T follicular helper cell (primary cell): ENCODE data around the gene PRKAR2B.

Experiments used
- DNase-seq: peaks from one replicate; pipeline ENCODE4 v3.0.0-alpha.2; 2020; ENCODE audit warnings: low read depth
- total RNA-seq, 2 experiments: gene quantifications; one replicate each; lab custom pipeline; 2026; lab: John Stamatoyannopoulos, UW

The PRKAR2B gene
- 0.78 to 1.4 reads per million in 2 experiments for total RNA-seq

DNA sequence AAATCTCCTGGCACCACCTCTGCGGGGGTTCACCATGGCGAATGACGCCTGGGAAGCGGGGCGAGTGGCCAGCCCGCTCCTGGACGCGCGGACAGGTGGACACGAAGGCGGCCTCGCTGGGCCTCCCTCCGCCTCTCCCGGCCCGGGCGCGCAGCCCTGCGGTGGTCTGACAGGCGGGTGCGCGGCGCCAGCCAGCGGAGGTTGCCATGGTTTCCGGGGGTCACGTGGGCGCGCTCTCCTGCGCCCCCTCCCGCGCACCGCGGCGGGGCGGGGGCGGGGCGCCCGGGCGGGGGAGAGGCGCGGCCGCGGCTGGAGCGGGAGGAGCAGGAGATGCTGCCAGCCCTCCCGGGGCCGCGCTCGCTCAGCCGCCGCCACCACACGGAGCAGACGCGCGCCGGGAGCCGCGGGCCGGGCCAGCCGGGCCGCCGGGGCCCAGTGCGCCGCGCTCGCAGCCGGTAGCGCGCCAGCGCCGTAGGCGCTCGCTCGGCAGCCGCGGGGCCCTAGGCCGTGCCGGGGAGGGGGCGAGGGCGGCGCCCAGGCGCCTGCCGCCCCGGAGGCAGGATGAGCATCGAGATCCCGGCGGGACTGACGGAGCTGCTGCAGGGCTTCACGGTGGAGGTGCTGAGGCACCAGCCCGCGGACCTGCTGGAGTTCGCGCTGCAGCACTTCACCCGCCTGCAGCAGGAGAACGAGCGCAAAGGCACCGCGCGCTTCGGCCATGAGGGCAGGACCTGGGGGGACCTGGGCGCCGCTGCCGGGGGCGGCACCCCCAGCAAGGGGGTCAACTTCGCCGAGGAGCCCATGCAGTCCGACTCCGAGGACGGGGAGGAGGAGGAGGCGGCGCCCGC lies at the start of gene PRKAR2B:
Gene PRKAR2B, plus strand, starts transcription at position 359 of the 848 bp plus-strand sequence. Its CDS starts 203 bp downstream, at position 562.
- peak; percentile 63 for DNase-seq

DNA sequence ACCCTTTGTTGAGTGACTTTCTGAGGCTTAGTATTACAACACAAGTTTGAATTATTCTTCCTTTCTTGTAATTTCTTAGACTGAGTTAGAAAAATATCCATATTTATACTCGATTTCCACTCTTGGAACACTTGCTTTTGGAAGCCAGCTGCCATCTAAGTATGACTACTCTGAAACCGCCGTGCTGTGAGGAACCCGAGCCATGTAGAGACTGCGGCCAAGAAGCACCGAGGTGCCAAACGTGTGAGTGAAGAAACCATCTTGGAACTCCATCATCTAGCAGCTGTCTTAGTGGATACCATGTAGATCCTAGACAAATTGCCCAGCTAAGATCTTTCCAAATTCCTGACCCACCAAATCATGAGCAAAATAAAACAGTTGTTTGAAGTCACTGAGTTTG lies 49.7 kb upstream of the PRKAR2B start:
- DNase-seq = no peak

DNA sequence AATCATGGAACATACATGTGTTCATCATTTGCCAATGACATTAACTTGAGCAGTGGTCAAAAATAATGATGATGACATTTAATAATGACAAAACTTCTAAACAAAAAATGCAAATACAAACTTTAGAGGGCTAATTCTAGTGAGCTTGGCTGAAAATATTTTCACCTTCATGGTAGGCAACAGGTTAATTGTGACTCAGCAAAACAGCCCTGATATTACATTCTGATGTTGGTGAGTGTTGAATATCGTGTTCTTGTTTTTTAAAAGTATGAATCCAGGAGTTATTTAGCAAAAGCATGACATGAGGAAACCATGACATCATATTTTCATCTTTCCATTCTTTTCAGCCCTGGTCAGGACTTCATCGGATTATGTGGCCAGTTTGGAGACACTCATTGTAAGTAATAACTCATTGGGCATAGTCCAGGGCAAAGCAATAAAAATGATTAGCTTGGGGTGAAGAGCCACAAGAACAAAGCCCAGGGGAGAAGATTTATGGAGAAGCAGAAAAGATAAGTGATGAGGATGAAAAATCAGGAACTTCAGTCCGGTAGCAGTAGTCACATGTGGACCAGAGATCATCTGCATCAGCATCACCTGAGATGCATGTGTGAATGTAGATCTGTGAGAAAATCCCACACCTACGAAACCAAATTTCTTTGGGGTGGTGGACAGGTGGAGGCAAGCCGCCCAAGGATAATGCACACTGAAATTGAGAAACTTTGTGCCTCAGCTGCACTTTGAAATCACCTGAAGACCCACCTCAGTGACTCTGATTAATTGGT lies 46.8 kb upstream of the PRKAR2B start:
- DNase-seq = no peak

DNA sequence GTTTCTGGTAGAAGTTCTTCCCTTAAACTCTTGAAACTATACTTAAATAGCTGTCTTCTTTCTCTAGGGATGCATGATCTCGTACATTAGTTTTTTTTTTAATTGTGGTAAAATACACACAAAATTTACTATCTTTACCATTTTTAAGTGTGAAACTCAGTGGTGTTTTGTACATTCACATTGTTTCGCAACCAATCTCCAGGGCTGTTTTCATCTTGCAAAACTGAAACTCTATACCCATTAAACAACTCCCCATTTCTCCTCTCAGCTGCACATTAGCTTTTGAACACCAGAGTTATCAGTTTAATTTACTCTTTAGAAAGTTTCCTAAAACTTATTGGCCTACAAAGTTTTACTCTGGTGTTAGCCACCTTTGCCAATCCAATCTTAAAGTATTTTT lies 45.5 kb upstream of the PRKAR2B start:
- no peak for DNase-seq

DNA sequence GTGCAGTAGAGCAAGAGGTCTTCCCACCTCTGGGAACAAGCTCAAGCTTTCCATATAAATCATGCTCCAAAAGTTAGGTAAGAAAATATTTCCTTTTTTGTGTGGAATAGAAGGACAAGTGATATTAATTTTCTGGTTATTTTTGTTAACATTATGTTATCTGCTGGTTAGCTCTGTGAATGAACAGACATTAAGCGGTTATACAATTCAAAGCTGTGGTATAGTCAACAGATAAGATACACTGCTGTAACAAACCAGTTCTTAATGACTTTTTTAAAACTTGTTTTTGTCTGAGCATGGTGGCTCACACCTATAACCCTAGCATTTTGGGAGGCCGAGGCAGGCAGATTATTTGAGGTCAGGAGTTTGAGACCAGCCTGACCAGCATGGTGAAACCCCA lies 43.0 kb upstream of the PRKAR2B start:
- no peak for DNase-seq

DNA sequence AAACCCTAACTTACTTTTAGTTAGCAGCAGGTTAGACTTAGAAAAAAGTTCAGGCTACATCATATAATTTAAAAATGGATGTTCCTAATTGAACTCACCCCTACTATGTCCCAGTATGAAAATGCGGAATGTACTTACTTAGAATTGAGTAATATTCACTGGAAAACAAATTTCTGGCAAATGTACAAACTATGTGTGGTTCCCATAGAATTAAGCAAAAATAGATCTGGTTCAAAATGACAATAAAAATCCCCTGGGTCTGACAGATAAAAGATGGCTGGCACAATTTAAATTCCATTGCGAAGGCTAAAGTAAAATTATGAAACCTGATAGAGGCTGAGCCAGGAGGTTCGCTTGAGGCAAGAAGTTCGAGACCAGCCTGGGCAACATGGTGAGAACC lies 42.4 kb upstream of the PRKAR2B start:
- DNase-seq = no peak

DNA sequence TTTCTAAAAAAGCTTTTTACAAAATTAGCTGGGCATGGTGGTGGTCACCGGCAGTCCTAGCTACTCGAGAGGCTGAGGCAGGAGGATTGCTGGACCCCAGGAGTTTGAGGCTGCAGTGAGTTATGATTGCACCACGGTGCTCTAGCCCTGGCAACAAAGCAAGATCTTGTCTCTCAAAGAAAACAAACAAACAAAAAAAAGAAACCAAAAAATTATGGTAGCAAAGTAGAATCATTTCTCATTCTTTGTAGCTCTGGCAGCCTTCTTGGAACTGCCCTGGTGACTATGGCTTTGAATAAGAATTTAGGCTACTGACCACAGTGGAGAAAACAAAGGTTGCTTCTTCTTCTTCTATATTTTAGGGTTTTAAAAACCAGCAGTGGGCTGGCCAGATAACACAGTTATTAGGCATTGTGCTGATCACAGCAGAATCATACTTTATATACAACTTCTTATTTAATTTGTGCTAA lies 41.9 kb upstream of the PRKAR2B start:
- no peak for DNase-seq

DNA sequence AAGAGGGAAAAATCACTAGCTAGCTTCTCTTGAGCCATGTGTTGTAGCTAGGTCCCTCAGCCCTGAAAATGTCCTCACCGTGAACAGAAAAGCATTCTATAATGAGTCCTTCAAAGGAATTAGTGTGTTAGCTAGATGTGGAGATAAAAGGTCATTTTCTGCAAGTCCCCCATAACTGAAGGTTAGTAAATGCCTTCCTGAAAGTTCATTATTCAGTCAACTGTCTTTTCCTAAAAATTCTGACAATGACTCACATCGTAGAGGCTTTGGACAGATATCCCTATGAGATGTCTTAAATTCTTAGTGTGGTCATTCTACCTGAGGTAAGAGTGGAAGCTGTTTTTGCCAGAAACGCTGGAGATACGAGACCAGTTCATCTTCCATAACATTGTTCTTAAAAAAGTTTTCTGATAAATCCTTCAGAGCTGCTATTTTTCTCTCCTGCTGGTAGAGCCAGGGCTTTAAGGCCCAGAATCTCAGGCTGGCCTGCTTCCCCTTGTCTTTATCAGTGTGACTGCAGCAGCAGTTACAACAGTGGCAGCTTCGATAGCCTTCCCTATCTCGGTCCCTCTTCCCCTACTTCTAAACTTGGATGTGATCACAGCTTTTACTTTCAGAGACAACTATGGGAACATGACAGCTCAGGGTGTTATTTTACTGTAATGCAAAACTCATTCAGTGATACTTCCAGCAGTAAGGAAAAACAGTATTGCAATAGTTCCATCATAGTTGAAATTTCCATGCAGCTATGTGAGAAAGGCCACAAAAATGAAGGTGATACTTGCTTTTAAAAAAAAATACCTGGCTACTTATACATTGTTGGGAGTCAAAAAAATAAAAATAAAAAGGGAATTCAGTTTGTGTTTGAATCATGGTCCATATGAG lies 37.3 kb upstream of the PRKAR2B start:
- no peak for DNase-seq

DNA sequence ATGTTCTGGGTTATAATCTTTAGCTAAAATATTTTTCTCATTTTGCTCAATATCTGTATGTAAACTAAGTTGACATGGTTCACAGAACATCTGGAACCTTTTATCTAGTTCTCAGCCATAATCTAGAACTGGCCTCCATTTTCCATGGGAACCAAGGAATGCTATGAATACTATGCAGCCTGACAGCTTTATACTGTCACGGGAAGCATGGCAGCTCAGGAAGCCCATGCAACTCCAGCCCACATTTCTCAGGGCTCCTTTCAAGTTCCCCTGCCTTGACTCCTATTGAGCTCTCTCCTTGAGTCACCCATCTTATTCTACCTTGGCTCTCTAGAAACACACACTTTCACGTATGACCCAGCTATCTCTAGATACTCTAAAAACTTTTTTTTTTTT lies 36.6 kb upstream of the PRKAR2B start:
- DNase-seq = no peak

DNA sequence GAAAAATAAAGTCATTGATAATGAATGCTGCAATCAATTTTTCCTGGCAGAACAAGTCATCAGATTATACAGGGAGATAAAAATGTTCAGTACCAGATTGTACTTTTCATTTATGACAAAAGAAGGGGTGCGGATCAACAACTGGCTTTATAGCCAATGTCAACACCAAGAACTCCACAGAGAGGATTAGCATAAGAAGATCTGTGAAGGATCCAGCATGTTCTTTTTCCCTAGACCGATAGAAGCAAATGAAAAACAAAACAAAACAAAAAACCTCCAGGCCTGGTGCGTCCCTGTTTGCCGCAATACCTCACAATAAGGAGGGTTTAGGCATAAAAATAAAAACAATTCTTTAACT lies 34.7 kb upstream of the PRKAR2B start:
- no peak for DNase-seq

DNA sequence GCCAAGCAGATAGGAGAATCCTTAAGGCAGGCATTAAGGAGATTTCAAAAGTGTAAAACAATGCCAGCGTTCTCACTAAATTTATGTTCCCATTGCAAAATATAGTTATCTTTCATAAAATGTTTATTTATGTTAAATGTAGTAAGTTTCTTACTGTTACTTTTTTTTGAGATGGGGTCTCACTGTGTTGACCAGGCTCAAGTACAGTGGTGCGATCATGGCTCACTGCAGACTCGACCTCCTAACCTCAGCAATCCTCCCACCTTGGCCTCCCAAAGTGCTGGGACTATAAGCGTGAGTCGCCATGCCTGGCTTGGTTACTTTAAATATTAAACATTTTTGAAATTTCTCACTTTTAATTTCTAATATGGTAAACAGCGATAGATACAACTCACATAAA lies 31.8 kb upstream of the PRKAR2B start:
- no peak for DNase-seq

DNA sequence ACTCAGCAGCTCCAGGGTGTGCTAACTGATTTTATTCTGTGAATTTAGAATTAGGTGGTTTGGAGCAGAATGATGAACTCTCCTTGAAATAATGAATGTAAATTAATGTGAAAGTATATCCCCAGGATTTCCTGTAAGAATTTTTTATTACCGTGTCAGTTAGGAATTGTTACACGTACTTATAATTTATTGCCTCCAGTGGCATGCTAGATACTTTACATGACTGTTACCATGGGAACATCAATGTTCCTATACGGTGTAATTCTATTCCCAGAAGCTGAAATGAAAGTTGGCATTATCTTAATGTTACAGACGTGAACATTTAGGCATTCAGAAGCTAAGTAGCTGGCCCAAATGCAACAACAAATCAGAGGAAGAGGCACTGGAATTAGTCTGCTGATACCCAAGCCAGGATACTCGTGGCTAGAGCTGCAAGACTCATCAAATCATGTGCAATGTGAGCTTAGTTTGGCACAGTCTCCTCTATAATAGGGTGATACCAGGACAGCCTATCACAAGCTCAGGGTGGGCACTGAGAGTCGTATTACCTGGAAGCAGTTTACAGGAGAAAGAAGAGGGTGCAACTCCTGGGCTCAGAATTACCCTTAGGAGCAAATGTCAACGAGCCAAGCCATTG lies 30.0 kb upstream of the PRKAR2B start:
- no peak for DNase-seq

DNA sequence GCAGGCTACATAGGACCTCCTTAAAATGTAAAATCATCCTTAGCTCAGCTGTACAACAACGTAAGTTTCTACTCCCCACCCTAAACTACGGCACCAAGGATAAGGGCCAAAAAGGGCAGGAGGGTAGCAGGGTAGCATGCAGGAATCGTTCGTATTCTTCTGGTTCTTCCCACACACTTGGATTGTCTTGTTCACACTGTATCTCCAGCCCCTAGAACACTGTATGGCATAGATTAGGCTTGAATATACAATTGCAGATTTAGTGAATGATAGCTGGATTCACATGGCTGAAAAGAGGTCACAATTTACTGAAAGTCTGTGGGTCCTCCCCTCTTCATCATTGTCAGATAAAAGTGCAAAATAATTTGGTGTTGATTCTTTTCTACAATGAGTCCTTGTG lies 28.2 kb upstream of the PRKAR2B start:
- DNase-seq = no peak

DNA sequence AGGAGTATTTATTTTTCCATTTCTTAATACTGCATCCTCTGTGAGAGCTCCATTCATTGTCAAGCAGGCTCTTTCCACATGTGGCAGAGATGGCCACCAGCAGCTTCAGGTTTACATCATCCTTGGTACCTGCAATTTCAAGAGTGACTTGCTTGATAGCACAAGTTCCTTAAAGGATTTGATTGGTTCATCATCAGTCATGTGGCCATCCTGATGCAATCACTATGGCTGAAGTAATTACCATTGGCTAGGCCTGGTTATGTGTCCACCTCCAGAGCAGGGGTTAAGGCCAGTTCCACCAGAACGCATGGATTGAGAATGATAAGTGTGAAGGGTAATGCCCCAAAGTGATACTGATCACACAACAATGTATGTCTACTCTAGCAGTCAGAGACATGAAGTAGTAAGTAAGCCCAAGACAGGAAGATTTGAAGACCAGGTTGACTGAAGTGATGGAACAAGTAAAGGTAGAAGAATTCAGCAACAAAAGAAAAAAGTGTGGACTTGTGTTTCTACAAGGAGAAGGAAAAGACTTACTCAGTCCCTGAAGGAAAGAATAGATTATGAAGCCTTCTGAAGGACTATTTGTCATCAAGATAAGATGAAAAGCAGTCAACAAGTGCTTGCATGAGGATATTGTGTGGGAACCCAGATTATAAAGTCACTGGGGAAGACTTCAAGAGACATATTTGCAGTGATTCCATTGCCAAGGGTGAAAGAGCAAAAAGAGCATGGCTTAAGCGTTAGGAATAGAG lies 26.4 kb upstream of the PRKAR2B start:
- DNase-seq = no peak

DNA sequence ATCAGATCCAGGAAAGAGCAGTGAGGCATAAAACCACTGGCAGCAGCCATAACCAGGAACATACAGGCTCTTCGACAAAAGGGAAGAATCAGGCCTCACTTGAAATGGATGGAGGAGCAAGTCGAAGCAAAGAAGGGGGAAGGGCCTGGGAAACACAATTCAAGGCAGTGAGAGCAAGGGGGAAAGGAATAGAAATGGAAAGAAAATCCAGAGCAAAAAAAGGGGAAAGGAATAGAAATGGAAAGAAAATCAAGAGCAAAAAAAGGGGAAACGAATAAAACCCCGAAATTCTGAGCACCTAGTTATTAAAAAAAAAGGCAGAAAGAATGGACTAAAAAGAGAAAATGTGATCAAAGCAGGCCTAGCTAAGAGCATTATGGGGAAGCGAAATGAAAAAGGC lies 24.1 kb upstream of the PRKAR2B start:
- DNase-seq = no peak

DNA sequence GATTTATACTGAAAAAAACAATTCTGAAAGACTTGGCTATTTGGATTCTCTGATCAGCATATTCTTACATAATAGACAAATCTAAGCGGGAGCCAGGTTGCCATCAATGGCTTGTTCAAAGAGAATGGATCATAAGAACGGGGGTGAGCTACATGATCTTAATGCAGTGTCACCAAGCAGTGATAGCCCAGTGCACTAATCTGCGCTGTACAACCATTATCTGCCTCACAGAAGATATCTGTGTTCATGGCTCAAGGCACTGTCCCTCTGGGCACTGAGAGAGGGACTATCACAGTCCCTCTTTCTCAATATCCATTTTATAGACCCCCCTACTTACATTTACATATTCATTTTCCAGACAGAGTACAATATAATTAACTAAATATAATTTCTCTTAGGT lies 22.9 kb upstream of the PRKAR2B start:
- DNase-seq = no peak

DNA sequence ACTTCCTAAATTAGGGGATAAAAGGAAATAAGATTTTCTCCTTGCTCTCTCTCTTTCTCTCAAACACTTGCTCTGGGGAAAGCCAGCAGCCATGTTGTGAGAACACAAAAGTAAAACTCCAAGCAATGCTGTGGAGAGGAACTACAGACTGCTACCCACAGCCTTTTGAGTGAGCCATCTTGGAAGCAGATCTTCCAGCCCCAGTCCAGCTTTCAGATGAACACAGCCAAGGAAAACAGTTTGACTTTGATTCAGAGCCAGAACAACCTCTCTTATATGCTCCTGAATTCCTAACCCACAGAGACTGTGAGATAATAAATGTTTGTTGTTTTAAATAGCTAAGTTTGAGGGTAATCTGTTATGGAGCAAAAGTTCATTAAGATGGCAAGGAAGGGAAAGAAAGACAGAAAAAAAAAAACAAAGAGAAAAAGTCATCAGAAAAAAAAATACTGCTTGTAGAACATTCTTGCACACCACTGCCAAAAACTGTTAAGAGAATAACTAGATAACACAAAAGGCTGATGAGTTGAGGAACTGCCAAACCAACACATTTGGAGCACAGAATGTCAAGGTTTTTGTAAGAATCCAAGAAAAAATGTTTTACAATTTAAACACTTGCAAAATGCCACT lies 20.9 kb upstream of the PRKAR2B start:
- no peak for DNase-seq

DNA sequence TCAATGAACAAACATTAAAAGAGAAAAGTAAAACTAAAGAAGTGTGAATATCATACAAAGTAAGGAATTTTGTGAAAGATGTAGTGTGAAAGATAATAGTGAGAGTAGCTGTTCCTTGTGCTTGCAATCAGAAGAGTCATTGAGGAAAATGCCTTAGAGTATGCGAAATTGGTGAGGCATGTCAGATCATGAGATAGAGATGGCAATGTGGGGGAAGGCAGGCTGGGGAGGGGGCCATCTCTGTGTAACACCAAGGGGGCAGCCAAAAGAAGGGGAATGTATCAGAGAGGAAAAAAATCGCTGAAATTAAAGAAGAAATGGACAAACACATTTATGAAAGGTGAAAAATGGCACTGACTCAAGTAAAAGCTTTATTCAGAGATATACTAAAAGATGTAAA lies 19.6 kb upstream of the PRKAR2B start:
- DNase-seq = no peak

DNA sequence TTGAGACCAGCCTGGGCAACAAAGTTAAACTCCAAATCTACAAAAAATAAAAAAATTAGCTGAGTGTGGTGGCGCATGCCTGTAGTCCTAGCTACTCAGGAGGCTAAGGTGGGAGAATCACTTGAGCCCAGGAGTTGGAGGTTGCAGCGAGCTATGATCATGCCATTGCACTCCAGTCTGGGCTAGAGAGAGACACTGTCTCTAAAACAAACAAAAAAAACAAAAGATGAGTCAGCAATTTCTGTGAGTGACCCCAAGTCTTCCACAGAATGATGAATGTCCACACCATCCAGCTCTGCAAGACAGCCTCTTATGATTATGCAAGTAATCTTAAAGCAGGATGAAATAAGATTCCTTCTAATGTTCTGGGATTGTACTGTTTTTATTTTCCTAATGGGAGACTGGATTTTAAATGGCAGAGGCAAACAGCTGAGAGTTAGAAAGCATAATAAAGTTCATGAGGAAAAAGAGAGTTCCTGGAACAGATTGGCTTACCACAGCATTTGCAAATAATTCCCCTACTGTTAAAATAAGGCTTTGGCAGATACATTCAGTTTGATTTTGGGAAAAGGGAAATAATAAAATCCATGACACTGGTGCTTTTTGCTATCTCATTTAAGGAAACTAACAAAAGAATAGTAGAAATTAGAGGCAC lies 18.9 kb upstream of the PRKAR2B start:
- DNase-seq = no peak

DNA sequence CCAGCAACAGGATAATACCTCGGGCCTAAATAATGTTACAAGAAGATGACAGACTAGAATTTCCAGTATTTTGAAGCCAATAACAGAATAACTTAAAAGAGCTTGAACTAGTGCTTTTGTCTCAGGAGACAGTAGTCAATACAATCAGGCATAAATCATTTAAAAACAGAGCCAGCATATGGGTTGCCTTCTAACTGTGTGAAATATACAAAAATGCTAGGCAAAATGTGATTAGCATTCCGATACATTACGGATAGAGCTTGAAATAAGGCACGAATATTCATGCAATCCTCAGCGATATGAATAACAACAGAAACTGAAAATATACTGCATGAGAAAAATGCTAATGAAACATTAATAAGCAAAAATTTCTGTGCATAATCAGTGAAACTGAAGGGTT lies 18.3 kb upstream of the PRKAR2B start:
- DNase-seq = no peak
